Measurements from ENCODE around the gene ERC2.

The ERC2 gene

DNA sequence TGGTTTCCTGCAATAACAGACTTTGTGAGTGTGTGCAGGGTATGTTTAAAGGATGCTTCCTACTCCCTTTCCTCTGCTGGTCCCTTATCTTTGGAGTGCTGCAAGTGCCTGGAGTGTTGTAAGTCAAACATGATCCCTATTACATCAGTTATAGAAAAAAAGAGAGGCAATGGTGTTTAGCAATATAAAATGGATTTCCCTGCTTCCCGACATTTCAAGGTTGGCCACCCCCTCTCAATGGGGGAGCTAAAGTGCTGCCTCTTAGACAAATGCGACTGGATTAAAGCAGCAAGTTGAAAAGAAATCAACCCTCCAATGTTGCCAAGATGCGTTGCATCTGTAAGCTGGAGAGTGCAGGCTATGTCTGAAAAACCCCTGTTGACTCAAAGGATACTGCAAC is 778.1 kb downstream of the ERC2 start:
- no peak for DNase-seq

DNA sequence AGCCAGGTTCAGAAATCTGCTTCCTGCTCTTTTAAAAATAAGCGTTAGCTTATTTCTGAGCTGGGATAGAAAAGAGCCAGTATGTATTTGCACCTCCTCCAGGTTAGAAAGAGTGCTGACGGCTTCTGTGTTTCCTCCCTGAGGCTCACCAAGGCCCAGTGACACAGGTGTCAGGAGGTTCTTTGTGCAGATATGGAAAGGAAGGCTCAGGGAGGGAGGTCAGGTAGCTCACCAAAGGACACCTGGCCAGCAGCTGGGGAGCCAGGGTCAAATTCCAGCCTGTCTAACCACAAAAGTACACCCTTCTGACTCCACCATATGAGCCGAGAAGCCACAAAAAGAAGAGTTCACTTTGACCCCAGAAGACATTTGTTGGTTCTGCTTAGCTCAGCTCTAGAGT is 780.1 kb downstream of the ERC2 start:
- DNase-seq: no peak

DNA sequence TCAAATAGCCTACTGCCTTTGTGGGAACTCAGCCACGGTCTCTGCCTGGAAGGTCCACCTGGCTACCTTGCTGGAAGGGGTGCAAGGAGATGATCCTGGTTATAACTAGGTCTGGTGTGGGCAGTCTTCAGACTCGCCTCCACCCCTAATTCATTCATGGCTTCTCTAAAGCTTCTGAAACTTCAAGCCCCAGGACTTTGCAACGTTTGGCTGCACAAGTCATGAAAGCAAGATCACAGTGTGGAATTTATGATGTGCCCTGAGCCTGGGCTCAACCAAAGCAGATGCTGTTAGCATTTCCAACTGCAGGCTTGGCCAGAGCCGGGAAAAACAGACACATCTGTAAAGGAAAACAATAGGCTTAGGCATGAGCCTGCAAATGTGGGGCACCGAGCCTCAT is 780.7 kb downstream of the ERC2 start:
- no peak for DNase-seq

DNA sequence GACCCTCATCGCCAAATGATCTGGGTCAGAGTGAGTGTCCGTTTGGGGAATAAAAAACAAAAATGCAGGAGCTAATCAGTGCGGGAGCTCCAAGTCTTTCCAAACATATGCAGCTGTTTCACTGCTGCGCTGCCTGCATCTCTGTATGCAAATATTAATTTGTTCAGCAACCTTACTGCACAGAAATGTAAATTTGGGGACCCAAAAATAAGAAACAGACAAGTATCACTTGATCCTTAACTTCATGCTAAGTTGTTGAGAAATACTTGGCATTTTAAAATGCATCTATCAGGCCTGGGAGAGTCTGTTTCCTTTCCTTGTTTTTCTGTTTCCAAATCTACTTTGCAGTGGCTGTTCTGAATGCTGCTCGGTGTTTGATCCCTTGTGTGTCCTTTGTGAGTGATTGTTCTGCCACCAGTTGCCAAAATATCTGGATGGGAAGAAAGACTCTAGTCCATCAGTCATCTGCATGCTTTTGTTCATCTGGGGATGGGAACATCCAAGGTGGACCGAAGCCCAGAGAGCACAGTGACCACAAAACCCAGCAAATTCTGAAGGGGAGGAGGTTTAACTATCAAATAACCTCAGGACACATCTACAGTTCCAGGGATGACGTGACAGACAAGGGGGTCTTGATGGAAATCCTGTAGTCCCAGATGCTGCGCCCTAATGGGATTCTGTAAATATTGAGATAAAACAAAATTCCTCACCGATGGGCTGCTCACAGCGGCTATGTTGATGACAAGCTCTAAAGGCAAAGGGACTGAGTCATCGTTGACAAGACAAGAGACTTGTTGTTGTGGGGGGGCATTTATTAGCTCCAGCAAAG is 781.6 kb downstream of the ERC2 start:
- no peak for DNase-seq

DNA sequence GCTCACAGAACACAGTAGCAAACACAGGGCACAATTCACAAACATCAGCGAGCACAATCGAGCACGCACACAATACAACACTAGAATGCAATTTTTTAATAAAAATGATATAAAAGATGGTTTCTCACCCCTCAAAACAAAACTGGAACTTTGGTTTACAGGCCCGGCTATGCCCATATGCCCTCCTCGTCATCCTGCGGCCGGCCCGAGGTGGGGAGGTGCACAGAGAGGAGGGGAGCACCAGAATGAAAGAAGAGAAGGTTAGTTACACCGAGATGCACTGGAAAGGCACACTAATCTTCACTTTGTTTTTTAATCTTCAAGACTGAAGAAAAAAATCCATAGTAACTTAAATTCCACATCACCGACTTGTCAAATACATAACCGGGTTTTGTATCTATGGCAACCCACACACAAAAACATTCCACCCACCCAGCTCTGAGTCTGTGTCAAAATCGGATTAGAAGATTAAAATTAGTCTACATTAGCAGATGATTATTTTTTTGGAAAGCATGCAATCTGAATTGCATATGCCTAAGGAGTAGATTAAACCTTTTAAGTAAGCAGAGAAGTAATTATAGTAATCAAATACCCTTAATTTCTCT is 784.5 kb downstream of the ERC2 start:
- DNase-seq: no peak

DNA sequence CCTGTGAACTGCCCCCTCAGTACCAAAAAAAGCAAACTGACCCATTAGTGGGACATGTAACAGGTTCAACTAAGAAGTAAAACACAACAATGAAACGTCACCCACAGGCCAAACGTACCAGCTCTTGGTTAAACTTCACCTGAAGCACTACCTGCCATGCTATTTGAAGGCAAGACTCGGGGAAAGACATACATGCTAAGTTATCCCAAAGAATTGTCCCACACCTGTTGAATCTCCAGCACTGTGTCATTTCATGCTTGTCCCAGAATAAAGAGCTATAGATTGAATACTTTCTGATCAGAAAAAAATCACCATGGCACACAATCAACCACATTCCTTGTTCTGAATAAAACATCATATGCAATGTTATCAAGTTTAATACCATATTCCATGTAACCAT is 785.8 kb downstream of the ERC2 start:
- no peak for DNase-seq

DNA sequence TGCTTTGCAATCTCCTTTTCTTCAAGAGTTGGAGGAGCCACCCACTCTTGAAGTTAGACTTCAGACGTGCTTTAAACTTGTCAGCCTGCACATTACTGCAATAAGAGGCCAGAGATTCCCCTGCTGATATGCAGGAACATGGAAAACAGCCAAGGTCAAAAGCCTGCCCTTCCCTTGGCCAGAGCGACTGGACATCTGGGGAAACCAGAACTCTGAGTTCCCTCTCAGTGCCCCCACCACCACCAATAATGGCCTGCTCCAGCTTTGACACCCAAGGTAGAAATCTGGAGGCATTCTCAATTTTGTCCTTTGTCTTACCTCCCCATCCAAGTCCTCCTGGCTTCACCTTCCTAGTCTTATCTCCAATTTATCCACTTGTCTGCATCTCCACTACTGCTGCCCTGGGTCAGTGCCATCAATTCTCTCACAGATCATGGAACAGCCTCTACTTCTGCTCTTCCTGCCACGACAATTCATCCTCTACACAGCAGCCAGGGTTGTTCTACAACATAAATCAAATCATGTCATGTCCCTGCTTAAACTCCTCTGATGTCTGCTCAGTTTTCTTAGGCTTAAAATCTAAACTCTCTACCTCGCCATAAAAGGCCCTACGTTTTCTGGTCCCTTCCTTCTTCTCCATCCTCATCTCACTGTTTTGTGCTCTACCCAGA is 789.6 kb downstream of the ERC2 start:
- no peak for DNase-seq

DNA sequence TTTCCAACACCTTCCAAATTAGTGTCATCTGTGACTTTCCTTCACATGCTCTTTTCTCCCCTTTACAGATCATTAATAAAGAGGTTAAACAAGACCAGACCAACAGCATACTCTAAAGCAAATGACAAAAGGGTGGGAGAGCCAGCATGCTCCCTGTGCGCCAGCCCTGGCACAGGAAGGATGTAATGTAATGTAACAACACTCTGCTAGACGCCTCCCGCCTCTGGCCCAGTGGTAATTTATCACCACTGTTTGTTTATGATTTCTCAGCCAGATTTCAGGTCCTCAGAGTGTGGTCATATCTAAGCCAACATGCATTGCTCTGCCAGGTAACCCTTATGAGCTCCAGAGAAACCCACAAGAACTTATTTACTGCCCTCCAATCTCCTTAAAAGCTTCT is 791.6 kb downstream of the ERC2 start:
- DNase-seq: no peak

DNA sequence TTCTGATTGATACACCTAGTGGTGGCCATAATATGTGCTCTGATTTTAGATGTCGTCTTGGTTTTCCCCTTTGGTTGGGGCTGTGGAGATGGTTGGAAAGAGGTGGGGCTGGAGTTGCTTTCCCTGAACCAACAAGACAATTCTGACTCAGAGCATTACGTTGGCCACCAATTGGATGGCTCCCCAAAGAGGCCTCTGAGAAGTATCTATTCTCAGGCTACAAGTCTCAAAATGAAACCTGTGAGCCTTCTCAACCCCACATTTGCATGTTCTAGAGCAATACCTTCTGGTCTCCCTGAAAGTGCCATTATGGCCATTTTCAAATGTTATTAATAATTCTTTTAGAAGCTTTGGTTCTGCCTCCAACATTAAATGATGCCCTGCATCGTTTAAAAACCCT is 792.8 kb downstream of the ERC2 start:
- no peak for DNase-seq

DNA sequence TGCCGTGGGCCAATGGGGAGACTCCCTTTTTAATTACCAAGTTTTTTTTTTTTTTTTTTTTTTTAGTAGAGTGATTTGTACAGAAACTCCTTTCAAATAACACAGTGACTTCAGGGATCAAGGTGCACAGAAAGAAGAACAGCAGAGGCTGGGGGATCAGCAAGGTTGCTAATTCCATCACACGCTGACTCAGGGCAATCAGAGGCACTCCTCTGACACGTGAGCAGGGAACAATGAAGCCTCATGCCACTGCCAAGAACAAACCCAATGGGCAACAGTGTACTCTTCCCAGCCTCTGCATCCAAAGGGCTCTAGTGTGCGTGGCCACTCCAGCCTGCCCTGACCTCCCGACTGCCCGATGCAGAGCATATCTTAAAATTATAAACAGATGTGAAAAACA is 794.5 kb downstream of the ERC2 start:
- DNase-seq: no peak

DNA sequence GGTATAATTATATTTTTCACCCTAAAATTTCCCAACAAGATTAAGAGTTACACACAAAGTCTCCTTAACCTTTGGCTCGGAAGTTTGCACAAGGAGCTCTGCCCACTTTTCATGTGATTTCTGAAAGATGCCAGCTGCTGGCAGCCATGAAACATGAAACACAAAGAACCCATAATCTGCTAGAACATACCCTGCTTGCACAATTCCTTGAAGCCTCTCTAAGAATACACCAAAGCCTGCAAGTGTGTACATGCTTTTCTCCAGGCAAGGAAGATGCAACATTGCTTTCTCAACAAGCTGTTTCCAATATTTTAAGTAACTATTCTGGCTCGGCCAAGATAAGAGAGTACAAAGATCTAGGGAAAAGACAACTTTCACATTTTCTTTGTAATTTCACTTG is 799.1 kb downstream of the ERC2 start:
- DNase-seq: no peak

DNA sequence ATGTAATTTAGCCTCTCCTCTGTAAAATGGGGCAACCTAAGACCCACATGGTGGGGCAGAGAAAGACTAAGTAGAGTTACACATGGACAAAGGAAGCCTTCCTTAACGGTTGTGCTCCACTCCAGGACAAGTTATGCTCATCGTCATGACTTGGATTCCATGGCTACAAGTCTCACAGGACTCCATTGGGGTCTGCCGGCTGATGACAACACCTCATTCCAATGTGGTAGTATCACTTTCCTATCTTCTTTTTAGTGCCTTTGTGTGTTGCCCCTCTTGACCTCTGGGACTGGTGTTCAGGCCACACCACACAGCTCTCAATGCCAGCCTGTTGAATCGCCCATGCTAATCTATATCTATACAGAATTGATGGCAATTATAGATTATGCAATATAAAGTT is 799.9 kb downstream of the ERC2 start:
- no peak for DNase-seq

DNA sequence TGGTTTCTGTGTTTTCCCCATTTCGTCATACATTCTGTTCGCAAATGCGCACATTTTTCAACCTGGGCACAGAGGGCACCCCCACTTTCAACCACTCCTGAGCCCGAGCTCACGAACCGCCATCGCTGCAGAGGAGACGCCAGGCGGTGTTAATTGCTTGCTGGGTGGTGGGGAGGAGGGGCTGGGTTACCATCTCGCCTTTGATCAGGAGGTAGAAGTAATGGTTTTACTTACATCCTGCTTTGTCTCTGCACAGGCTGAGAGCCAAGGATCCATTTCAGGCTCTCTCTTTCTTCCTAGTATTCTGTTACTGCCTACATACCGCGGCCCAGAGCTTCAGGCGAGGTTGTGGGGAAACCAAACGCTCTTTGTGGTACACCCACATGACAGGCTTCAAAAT is 803.9 kb downstream of the ERC2 start:
- peak; percentile 15 for DNase-seq

DNA sequence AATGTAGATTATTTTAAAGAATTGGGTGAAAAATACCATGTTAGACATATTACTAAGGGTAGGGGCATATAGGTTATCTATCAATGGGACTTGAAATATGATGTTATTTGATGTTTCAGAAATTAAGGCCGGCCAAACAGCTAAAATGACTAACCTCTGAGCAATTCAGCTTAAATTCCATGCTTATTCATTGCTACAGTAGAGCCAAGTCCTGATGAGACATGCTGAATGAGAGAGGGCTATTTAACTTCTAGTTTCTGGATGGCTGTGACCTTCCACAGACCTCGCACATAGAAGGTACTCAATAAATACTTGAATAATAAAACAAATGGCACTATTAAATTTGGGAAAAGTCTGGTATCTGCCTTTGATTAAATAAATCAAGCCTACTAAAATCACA is 805.6 kb downstream of the ERC2 start:
- no peak for DNase-seq

DNA sequence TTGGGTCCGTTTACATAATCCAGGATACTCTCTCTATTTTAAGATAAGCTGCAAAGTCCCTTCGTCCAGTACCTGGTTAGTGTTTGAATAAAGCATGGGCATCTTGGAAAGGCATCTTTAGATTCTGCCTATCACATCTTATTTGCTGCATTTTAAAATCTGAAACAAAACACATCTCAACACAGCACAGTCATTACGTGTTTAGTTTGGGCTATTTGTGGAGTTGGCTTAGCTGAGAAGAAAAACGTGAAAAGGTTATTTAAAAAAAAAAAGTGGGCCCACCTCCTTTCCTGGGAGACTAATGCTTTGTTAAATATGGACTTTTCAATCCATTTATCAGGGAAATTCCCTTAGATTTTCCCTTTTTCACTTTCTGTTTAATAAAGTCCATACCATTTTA is 806.7 kb downstream of the ERC2 start:
- DNase-seq: no peak

DNA sequence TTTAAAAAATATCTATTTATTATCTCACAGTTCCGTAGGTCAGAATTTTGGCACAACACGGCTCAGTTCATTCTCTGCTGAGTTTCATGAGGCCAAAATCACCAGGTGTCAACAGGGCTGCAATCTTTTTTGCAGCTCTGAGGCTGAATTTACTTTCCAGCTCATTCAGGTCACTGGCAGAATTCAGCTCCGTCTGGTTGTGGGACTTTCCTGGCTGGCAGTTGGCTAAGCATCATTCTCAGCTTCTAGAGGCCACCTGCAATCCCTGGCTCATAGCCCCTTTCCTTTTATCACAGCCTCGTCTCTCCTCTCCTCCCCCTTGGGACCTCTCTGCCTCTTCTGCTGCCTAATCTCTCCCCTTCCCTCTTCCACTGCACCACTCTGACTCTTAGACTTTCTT is 807.1 kb downstream of the ERC2 start:
- no peak for DNase-seq

DNA sequence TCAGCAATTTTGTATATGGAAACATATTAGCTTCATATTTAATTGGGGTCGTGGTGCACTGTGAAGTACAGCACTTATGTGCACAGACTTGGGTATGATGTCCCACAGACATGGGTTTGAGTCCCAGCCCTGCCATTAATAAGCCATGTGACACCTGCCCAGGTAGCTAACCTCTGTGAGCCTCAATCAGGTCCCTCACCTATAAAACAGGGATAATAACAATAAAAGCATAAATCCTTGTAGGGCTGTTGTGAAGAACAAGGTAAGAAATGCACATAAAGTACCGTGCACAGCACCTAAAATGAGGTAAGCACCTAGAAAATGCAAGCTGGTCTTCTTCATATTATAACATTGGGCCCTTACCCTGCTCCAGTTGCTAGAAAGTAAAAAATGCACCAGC is 807.6 kb downstream of the ERC2 start:
- DNase-seq: no peak

DNA sequence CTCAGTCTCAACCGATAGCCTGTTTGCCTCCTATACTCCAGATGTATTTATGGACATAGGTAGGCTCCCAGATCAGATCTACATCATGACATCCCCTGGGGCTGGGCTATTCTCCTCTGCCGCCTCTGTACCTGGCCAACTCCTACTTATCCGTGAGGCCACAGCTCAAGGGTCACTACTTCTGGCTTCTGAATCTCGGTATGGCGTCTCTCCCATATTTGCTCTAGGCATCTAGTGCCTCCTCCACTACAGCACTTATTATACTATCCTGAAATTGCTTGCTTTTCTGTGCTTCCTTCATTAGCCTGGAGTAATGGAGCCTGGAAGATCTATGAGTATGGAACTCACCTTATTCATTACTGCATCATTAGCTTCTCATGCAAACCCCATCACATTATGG is 808.6 kb downstream of the ERC2 start:
- no peak for DNase-seq

DNA sequence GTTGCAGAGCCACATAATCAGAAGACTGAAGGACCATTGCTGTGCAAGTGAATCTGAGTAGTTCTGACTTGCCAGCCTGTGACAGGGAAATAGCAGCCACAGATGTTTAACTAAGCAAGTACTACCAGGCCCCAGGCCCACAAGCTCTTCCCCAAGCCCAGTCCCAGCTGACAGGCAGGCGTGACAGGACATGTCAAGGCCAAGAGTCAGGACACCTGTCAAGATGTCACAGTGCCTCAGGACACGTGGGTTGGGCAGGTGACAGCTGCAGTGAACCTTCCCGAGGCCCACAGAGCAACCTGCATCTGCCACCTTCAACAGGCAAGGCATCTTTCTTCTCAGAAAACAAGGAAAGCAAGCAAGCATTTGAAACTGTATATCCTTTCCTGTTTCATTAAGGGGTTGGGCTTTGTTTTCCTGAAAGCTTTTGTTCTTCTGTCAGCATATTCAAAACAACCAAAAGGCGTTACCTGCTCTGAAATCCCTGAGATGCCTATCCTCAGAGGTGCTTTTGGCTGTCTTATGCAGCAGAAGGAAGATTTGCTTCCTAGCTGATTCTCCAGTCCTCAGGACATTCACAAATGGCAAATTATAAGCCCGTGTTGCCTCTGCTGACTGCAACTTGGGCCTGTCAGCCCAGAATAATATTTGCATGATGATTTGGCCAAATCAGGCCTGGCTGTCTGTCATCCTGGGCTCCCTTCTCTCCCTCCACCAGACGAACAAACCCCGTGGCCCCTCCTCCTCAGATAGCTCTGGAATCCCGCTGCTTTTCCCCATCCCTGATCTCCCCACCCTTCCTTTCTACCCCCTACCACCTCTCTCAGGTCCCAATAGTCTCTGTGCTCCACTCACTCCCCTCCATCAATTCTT is 809.3 kb downstream of the ERC2 start:
- DNase-seq: no peak

DNA sequence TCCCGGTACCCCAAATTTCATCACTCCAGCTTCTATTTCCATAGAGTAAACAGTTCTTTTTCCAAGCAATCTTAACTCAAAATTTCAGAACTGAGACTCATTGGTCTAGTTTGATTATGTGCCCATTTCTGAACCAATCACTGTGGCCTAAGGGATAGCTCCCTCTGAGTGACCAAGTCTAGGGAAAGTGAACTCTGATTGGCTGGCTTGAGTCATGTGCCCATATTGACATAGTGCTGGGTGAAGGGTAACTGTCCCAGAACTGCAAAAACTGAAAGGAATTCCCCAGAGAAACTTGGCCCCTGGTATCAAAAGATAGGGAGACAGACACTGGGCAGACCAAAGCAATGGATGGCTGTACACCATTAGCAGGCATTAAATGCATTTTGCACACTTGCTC is 810.0 kb downstream of the ERC2 start:
- DNase-seq: no peak

DNA sequence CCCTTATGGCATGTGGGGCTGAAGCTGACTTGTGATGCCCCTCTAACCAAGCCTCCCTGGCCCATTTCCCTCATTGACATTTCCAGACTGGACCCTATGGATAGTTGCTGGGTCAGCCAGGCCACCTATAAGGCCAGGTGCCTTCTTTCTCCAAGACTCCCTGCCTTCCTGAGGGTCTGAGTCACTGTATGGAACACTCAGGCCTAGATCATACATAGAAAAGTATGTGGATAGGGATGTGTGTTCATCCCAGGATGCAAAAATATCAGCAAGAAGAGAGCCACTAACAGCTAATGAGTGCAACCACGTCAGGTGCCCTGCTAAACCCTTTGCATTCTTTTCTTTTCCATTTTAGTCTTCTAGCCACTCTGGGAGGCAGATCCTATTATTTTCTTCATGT is 812.7 kb downstream of the ERC2 start:
- no peak for DNase-seq

DNA sequence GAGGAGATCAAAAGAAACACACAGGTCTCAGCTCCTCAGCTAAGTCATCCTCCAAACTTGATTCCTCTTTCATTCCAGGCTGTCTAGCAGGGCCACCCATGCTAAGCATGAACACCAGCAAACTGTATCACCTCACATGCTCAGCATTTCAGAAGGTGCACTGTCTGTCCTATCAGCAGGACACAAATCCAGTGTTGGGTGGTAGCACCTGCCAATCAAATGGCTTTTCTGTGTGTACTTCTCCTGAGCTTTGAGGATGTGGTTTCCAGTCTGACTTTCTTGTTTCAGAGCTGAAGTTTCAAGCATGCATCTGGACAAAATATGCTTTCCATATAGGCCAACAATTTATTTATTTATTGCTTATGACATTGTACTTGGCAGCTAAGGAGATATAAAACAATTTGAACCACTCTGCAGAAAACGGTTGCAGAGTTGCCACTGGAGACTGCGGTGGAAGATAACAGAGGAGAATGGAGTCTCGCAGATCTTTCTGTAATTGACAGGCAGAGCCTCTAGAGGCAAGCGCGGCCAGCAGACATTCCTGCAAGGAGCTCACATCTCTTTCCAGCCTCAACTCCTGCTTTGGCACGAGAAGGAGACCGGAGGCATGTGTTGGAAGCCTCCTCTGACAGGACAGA is 814.0 kb downstream of the ERC2 start:
- DNase-seq: no peak

DNA sequence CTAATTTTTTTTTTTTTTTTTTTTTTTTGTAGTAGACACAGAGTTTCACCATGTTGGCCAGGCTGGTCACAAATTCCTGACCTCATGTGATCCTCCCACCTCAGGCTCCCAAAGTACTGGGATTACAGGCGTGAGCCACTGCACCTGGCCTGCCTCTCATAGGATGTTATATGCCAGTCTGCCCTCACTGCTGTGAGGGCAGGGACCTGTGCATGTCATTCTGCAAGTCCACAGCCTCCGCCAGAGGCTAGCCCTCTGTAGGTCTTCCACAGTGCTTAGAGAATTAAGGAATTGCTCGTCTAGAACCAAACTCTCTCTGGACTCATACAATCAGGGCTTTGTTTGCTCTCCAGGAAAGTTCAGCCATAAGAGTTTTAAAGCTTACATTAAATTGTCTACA is 817.3 kb downstream of the ERC2 start:
- no peak for DNase-seq

All from activated CD8-positive, alpha-beta memory T cell treated with anti-CD3 and anti-CD28 coated beads, Interleukin-2, amount 50 U/mL, for 4 hours (primary cell).